Thoracic aorta (tissue), 2 donors: ENCODE data around the gene EVC. TPM values are rescaled to one million over a fixed set of nuclear protein-coding genes. Genes with fewer than 3 reads are reported as not detected.

Source experiments
- ATAC-seq: fragments of 150-250 bp; one replicate; pipeline ENCODE4 v1.8.0; 2017; ENCODE audit warnings: low read depth; ENCODE audit not compliant: insufficient number of reproducible peaks, low FRiP score
- DNase-seq: peaks from one replicate; pipeline ENCODE4 v3.0.0-alpha.2; 2020; ENCODE audit warnings: low spot score
- H3K27ac ChIP-seq, 2 donors: fragments of 200-600 bp; sonication (generic); 1 replicate in 1 of 2; 2 replicates in 1 of 2; pipeline ENCODE4 v1.5.1; 2016; ENCODE audit warnings: mild to moderate bottlenecking in 2 of 2, moderate library complexity in 2 of 2
- H3K27me3 ChIP-seq: fragments of 200-600 bp; sonication (generic); replicated peaks from 2 replicates; pipeline ENCODE4 v1.6.0; 2016; ENCODE audit warnings: mild to moderate bottlenecking; ENCODE audit not compliant: insufficient read depth
- H3K36me3 ChIP-seq: fragments of 200-600 bp; sonication (generic); one replicate; pipeline ENCODE4 v1.5.1; 2016
- H3K4me1 ChIP-seq, 2 donors: fragments of 200-600 bp; sonication (generic); 1 replicate in 1 of 2; 2 replicates in 1 of 2; pipeline versions ENCODE4 v1.5.1 to v1.6.0; 2016; ENCODE audit warnings: low read depth in 2 of 2, mild to moderate bottlenecking in 1 of 2; ENCODE audit not compliant: control insufficient read depth in 1 of 2
- H3K4me3 ChIP-seq: fragments of 200-600 bp; sonication (generic); 2 replicates; pipeline ENCODE4 v1.5.1; 2016; ENCODE audit warnings: mild to moderate bottlenecking
- H3K9me3 ChIP-seq: fragments of 200-600 bp; sonication (generic); 2 replicates; pipeline ENCODE4 v1.5.1; 2016
- CTCF ChIP-seq: fragments of 200-600 bp; sonication (generic); IDR thresholded peaks from one replicate; pipeline ENCODE4 v1.5.1; 2019; ENCODE audit warnings: antibody characterized with exemption
- total RNA-seq, 2 donors: library from RNA; depleted of rRNA; stranded (reverse); fragments of >200 nt; gene quantifications; one replicate each; pipeline versions ENCODE4 v1.1.0 to v1.2.3, GENCODE V29; 2016

The EVC gene
- total RNA-seq, 2 donors from 2014 or later = 65.1 to 88.5 TPM

- no peak for ATAC-seq
- Histone ChIP-seq H3K4me3 (no peak overlapping the region), H3K9me3 (no peaks in the 10 kb centered on the region), H3K4me1 (no peaks in the 10 kb centered on the region), H3K36me3 (peaks cover 64% of the 10 kb centered on the region), H3K27me3 (no peaks in the 10 kb centered on the region), H3K27ac (no peak overlapping the region)
- no peak for TF ChIP-seq CTCF
- DNase-seq = no peak
Measured at GRCh38 chr4:5689065-5689464, 21.9 kb upstream of the EVC start.

- H3K4me3 ChIP-seq = no peak overlapping the region
- ATAC-seq (no peak), DNase-seq (no peak)
- H3K4me1 ChIP-seq = no peaks in the 10 kb centered on the region
- H3K27ac ChIP-seq = no peak overlapping the region
- H3K36me3 ChIP-seq = peaks cover 52% of the 10 kb centered on the region
- no peak for TF ChIP-seq CTCF
- no peaks in the 10 kb centered on the region for H3K9me3 ChIP-seq
- no peaks in the 10 kb centered on the region for H3K27me3 ChIP-seq
Measured at GRCh38 chr4:5691491-5692132, 19.4 kb upstream of the EVC start.

- DNase-seq = no peak
- Histone ChIP-seq H3K4me3 (no peak overlapping the region), H3K27me3 (no peaks in the 10 kb centered on the region), H3K9me3 (no peaks in the 10 kb centered on the region), H3K27ac (no peak overlapping the region), H3K4me1 (no peaks in the 10 kb centered on the region), H3K36me3 (peaks cover 40% of the 10 kb centered on the region)
- TF ChIP-seq CTCF = no peak
- no peak for ATAC-seq
Measured at GRCh38 chr4:5693871-5694270, 17.1 kb upstream of the EVC start.

- Histone ChIP-seq H3K4me3 (no peak overlapping the region), H3K36me3 (peaks cover 18% of the 10 kb centered on the region), H3K4me1 (no peaks in the 10 kb centered on the region), H3K9me3 (no peaks in the 10 kb centered on the region), H3K27me3 (no peaks in the 10 kb centered on the region), H3K27ac (no peak overlapping the region)
- DNase-seq (no peak), ATAC-seq (no peak)
- TF ChIP-seq CTCF = no peak
Measured at GRCh38 chr4:5696341-5696740, 14.7 kb upstream of the EVC start.

GRCh38 chr4:5700459-5700858 is 10.5 kb upstream of the EVC start:
- Histone ChIP-seq H3K27ac (no peak overlapping the region), H3K4me3 (no peak overlapping the region), H3K4me1 (no peaks in the 10 kb centered on the region), H3K36me3 (peaks cover 22% of the 10 kb centered on the region), H3K27me3 (no peaks in the 10 kb centered on the region), H3K9me3 (no peaks in the 10 kb centered on the region)
- TF ChIP-seq CTCF = no peak
- ATAC-seq (no peak), DNase-seq (no peak)
